ENCODE results near the gene NR4A1.

DNA sequence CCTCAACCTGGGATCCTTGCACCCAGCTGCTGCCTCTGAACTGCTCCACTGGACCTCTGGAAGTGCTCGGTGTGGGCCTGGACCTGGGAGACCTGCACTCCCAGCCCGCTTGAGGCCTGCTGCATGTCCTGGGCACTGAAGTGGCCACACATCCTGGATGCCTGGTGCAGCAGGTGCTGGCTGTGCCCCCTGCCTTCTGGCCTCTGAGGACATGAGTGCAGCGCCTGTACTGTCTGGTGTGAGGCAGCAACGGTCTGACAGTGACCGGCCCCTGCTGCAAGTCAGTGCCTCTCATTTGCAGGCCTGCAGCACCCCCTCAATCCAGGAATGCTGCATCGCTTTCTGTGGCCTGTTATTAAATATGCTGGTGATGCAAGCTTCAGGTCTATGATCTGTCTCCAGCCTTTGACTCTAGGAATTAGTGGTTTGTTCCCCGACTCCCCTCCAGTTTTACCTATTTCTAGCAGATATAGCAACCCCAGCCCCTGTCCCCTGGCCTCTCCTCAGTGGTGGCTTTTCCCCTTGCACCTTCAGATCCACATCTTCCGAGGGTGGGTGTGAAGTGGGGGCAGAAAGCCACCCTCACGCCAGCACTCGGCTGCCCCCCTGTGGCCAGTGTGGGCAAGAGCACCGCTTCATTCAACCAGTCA lies 31.9 kb downstream of the NR4A1 start:
- TF ChIP-seq, protein P1, sequence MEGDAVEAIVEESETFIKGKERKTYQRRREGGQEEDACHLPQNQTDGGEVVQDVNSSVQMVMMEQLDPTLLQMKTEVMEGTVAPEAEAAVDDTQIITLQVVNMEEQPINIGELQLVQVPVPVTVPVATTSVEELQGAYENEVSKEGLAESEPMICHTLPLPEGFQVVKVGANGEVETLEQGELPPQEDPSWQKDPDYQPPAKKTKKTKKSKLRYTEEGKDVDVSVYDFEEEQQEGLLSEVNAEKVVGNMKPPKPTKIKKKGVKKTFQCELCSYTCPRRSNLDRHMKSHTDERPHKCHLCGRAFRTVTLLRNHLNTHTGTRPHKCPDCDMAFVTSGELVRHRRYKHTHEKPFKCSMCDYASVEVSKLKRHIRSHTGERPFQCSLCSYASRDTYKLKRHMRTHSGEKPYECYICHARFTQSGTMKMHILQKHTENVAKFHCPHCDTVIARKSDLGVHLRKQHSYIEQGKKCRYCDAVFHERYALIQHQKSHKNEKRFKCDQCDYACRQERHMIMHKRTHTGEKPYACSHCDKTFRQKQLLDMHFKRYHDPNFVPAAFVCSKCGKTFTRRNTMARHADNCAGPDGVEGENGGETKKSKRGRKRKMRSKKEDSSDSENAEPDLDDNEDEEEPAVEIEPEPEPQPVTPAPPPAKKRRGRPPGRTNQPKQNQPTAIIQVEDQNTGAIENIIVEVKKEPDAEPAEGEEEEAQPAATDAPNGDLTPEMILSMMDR (optimal IDR thresholded peaks at IDR 0.05 in 1 of 3, IDR thresholded peaks at IDR 0.05 in 1 of 3, conservative IDR thresholded peaks at IDR 0.05 in 1 of 3; ENCODE audit: extremely low read depth in 1 of 3, insufficient read depth in 2 of 3, low read length in 3 of 3) = peak; percentile 96 to 98 (median 98)
- no peak for TF ChIP-seq EZH2 (IDR thresholded peaks at IDR 0.05; ENCODE audit: low read length)

All from keratinocyte (primary cell).